Stimulated activated CD8-positive, alpha-beta memory T cell treated with anti-CD3 and anti-CD28 coated beads, Interleukin-15, amount 100 ng/mL, for 24 hours (primary cell): ENCODE data around the gene TLR2.
"Not testable (repeated sequence)": the region's sequence is repeated elsewhere in the genome, so short reads cannot be mapped to it uniquely, and the experiment has no call there.

Experiments used
- DNase-seq: peaks from one replicate; pipeline ENCODE4 v3.0.0-alpha.2; 2020; ENCODE audit warnings: low read depth

Gene TLR2

GRCh38 chr4:153661215-153661822, 22.8 kb upstream of the TLR2 start:
- DNase-seq = no peak

- no peak for DNase-seq
Measured at GRCh38 chr4:153661908-153662307, 22.2 kb upstream of the TLR2 start.

GRCh38 chr4:153663667-153664066, 20.4 kb upstream of the TLR2 start:
- DNase-seq = no peak

GRCh38 chr4:153666505-153666904, 17.6 kb upstream of the TLR2 start:
- not testable (repeated sequence) for DNase-seq

- no peak for DNase-seq
Measured at GRCh38 chr4:153668647-153669046, 15.4 kb upstream of the TLR2 start.

- no peak for DNase-seq
Measured at GRCh38 chr4:153669838-153670237, 14.2 kb upstream of the TLR2 start.

GRCh38 chr4:153676486-153676885, 7.6 kb upstream of the TLR2 start:
- no peak for DNase-seq

GRCh38 chr4:153676984-153677383, 7.1 kb upstream of the TLR2 start:
- DNase-seq = no peak

- DNase-seq = no peak
Measured at GRCh38 chr4:153679486-153679885, 4.6 kb upstream of the TLR2 start.

- no peak for DNase-seq
Measured at GRCh38 chr4:153683763-153684181, 308 bp upstream of the TLR2 start.

- DNase-seq = no peak
Measured at GRCh38 chr4:153684971-153685371, 891 bp downstream of the TLR2 start.

- DNase-seq = no peak
Measured at GRCh38 chr4:153704522-153704921, 20.4 kb downstream of the TLR2 start.

- DNase-seq = no peak
Measured at GRCh38 chr4:153705743-153706468, 21.8 kb downstream of the TLR2 start.

GRCh38 chr4:153706519-153706918, 22.4 kb downstream of the TLR2 start:
- no peak for DNase-seq

GRCh38 chr4:153710681-153711080, 26.6 kb downstream of the TLR2 start:
- no peak for DNase-seq

GRCh38 chr4:153713866-153714646, 30.0 kb downstream of the TLR2 start:
- DNase-seq = no peak

- DNase-seq = no peak
Measured at GRCh38 chr4:153722036-153722435, 38.0 kb downstream of the TLR2 start.

- DNase-seq = no peak
Measured at GRCh38 chr4:153724606-153725005, 40.5 kb downstream of the TLR2 start.

- no peak for DNase-seq
Measured at GRCh38 chr4:153725136-153725830, 41.2 kb downstream of the TLR2 start.

GRCh38 chr4:153725831-153726154, 41.7 kb downstream of the TLR2 start:
- DNase-seq = no peak

- DNase-seq = no peak
Measured at GRCh38 chr4:153728151-153728550, 44.1 kb downstream of the TLR2 start.

- DNase-seq = no peak
Measured at GRCh38 chr4:153728660-153729059, 44.6 kb downstream of the TLR2 start.

- no peak for DNase-seq
Measured at GRCh38 chr4:153729895-153730294, 45.8 kb downstream of the TLR2 start.
